Stimulated activated CD8-positive, alpha-beta memory T cell treated with anti-CD3 and anti-CD28 coated beads, Interleukin-4, amount 100 ng/mL, for 1 hour (primary cell): ENCODE measurements around the gene BABAM2.

ENCODE experiments used
- DNase-seq, 2 donors: peaks; one replicate each; pipeline ENCODE4 v3.0.0-alpha.2; 2020; ENCODE audit warnings: low read depth in 2 of 2, low spot score in 1 of 2

Gene BABAM2

DNA sequence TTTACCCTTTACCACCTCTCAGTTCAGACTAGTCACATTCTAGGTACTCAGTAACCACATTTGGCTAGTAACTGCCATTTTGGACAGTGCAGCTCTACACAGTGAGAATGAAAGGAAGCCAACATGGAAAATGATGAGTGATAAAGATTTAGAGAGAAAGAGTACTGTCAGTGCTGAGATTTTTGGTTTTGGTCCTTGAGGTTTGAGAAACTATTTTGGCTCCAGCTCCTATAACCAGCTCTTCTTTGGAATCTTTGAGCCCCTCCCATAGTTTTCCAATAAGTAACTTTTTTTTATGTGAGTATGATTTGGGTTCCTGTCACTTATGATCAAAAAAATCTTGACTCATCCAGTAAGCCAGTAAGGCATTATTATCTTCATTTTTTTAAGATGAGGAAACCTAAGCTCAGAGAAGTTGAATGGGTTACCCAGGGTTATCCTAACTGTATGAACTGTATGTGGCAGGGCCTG is 173.0 kb downstream of the BABAM2 start:
- no peak for DNase-seq

DNA sequence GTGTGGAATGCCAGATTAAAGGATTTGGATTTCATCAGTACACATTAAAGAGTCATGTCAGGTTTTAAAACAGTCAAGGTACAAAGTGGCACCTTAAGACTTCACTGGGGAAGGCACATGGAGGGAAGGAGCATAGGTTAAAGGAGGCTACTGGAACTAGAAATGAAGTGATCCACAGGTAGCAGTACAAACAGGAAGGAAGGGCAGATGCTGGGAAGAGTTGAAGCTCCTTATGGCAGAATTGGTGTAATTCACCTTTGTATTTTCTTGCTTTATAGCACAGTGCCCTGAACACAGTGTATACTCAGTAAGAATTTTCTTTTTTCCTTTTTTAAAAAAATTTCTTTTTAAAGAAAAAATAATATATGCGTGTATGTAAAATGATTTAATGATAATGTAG is 177.1 kb downstream of the BABAM2 start:
- DNase-seq = no peak

DNA sequence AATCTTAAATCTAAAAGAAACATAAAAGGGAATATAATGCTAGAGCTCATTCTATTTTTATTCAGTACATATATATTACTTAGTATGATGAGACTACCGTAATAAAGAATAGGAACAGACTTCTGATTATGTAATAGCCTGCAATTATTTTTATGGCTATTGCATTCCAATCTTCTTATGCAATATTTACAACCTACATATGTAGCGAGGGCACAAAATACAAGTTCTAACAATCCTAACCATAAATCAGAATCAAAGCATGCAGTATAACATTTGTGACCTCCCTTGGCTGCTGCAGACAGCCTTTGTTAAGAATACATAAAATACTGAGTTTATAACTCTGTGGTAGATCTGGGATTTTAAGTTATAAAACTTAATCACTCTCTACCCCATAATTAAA is 177.6 kb downstream of the BABAM2 start:
- DNase-seq = no peak

DNA sequence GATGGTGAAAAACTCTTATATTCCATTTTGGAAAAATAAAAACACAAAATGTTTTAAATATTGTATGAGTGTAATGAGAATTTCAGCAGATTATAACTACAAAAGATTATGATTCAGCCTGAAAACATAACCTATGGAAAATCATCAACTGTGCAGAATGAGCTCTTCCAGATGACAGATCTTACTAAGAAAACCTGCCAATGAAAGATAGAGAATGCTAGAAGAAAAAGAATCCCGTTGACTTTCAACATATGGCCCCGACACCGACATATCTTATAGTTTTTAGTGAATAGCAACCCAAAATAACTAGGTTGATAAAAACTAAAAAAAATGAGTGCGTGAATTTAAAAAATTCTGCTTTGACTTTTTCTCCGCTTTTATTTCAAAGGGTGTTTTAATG is 178.0 kb downstream of the BABAM2 start:
- DNase-seq = no peak

DNA sequence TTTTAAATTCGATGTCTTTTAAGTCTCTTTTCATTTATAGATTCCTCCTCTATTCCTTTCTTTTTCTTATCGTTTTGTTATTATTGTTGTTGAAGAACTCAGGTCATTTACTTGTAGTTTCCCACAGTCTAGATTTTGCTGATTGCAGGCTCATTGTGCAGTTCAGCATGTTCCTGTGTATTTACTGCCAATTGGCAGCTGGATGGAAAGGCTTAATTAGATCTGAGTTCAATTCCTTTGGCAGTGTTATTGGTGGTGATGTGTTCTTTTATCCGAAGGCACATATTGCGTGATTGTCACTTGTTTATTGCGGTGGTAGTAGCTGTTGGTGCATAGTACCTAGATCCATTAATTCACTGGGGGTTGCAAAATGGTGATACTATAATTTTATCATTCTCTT is 180.7 kb downstream of the BABAM2 start:
- no peak for DNase-seq

DNA sequence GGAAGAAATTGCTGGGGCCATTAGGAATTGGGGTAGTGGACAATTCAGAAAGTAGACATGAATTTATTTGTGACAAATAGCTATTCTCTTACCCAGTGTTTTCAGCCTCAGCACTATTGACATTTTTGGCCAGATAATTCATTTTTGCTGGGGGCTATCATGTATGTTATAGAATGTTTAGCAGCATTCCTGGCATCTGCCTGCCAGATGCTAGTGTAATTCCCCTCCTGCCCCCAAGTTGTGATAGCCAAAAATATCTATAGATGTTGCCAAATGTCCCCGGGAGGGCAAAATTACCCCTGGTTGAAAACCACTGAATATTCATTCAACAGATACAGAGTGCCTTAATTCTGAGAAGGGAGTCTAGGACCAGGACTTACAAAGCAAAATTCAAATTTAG is 183.6 kb downstream of the BABAM2 start:
- no peak for DNase-seq

DNA sequence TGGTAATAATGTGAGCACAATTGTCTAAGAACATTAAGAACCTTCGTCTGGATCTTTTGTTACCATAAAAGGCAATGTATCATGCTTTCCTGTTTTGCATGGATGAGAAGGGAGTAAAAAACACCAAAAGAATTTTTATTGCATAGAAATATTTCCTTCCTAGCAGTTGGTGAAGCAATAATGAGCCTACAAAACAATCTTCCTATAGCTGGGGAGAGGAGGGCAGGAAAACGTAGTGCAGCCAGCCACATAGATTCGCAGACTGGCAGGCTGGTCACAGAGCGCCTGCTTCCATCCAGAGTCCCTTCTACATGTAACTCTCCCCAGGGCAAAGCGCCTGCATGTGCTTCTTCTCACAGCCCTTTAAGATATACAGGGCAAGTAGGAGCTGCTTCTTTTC is 190.4 kb downstream of the BABAM2 start:
- DNase-seq = no peak

DNA sequence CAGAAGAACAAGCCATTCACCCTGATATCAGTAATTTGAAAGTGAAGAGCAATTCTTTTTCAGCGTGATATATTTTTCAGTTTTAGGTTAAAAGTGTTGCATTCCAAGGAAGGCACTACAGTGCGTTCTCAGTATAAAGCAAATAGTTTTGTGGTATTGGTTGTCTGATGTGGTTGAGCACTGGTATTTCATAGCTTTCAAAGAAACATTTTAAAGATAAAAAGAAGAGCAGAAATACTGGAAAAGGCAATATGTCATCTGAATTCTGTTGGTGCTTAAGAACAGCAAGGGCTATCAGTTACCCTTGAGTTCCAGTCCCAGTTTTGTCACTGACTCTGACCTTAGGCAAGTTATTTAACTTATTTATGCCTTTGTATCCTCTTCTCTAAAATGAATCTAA is 191.6 kb downstream of the BABAM2 start:
- no peak for DNase-seq

DNA sequence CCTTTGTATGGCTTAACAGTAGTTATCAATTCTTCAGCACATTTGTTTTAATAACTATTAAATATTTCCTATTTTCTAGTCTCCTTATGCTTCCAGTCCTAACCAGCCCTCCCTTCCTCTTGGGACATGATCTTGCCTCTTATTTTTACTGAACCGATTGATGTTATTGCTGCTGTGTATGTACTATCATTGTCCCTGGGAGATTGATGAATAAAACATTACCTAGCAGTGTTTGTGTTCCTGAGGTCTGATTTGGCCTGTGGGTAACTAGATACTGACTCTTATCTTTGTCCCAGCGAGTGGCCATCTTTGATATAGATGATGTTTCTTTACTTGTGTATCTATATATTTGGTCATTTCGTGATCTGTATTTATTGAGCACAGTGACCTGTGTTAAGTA is 192.9 kb downstream of the BABAM2 start:
- DNase-seq = no peak

- DNase-seq = no peak
Measured at GRCh38 chr2:28084564-28084963, 194.0 kb downstream of the BABAM2 start.

- no peak for DNase-seq
Measured at GRCh38 chr2:28085201-28085600, 194.7 kb downstream of the BABAM2 start.

GRCh38 chr2:28086611-28087010 is 196.1 kb downstream of the BABAM2 start:
- no peak for DNase-seq

- no peak for DNase-seq
Measured at GRCh38 chr2:28088970-28089369, 198.4 kb downstream of the BABAM2 start.

DNA sequence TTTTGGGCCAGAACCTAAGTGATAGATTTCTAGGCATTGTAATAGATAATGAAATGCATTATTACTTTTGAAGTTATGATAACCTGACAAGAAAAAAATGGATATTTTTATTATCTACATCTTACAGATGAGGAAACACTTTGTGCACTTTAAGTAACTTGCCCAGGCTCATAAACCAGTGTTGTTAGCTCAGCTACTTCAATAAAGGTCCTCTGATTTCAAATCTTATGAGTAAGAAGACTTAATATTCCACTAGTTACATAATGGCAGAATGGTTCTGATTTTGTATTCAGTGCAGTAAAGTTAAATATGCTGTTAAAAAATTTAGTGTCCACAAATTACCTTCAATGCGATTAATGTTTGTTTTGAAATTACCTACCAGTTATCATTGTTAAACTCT is 199.0 kb downstream of the BABAM2 start:
- DNase-seq = no peak

DNA sequence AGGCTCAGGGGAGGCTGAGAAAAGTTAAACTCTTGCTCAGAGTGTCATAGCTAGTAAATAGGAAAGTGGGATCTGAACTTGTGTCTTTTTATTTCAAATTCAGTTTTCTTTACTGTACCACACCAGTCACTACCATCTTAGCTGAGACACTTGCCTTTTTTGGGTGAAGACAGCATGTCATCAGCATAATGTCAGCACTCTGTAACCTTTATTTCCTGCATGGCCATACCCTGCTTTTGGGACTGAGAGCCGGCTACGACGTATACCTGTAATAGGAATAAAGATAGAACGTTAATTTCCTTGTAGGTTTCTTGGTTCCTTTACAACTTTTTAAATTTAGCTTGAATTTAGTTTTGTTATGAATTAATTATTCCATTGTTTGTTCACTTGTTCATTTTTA is 202.8 kb downstream of the BABAM2 start:
- no peak for DNase-seq

- DNase-seq = no peak
Measured at GRCh38 chr2:28093768-28094167, 203.2 kb downstream of the BABAM2 start.

DNA sequence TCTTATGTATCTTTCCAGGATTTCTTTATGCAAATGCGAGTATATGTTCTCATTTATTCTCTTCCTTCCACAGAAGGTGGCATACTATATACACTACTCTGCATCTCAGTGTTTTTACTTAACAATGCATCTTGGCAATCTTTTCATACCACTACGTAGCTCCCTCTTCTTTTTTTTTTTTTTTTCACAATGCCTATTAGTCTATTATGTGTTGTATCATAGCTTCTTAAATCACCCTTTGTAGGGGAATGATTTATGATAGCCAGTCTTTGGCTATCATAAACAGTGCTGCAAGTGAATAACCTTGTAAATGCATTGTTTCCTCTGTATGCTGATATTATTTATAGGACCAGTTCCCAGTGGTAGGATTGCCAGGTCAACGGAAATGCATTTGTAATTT is 204.2 kb downstream of the BABAM2 start:
- no peak for DNase-seq

- no peak for DNase-seq
Measured at GRCh38 chr2:28095622-28096021, 205.1 kb downstream of the BABAM2 start.

- DNase-seq = no peak
Measured at GRCh38 chr2:28096421-28096820, 205.9 kb downstream of the BABAM2 start.

- DNase-seq = no peak
Measured at GRCh38 chr2:28098501-28099225, 208.1 kb downstream of the BABAM2 start.

DNA sequence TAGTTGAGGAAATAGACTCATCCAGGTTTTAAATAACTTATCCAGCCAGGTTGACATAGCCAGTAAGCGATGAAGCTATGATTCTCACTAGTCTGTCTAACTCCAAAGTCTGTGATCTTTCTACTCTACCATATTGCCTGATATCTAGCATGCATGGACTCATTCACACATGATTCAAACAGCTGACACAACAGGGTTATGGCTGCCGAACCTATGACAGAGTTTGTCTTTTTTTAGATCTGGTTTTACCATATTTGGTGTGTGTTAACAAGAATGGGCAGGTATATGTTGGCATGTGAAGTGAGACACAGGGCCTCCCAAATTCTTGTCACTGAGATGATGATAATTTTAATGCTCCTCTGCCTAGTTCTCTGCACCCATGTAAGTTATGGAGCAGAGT is 210.6 kb downstream of the BABAM2 start:
- DNase-seq = no peak

GRCh38 chr2:28101892-28102291 is 211.4 kb downstream of the BABAM2 start:
- DNase-seq = no peak

DNA sequence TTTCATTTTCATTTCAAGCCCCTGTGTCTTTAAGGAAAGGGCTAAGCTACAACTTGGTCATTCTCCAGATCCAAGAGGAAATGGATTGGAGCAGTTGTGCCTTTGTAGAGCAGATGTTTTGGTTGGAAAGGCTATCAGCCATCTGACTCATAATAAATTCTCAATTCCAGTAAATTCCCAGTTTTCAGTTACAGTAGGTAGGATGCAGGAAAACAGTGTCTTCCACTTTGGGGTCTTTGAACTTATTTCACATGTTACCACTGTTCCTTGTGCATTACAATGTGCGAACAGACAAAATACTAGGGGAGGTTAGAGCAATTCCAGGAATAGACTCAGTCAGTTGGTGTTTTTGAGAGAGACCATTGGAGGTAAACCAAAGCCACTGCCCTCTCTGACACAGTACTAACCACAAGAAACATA is 211.9 kb downstream of the BABAM2 start:
- DNase-seq = no peak
